Prostate gland (tissue), 2 donors: ENCODE data around the gene EPB41L4A. TPM values are rescaled to one million over a fixed set of nuclear protein-coding genes. Genes with fewer than 3 reads are reported as not detected.

ENCODE experiments used
- DNase-seq: peaks from one replicate; pipeline ENCODE4 v3.0.0-alpha.2; 2019; ENCODE audit warnings: low spot score
- H3K27ac ChIP-seq, 2 donors: fragments of 200-600 bp; sonication (generic); 2 replicates each; pipeline ENCODE4 v1.5.1; 2017 to 2019
- H3K27me3 ChIP-seq: fragments of 200-600 bp; sonication (generic); replicated peaks from 2 replicates; pipeline ENCODE4 v1.5.1; 2019; ENCODE audit not compliant: insufficient read depth
- H3K36me3 ChIP-seq, 2 donors: fragments of 200-600 bp; sonication (generic); 1 replicate in 1 of 2; 2 replicates in 1 of 2; pipeline versions ENCODE4 v1.5.1 to v1.8.1; 2017 to 2019
- H3K4me1 ChIP-seq: fragments of 200-600 bp; sonication (generic); replicated peaks from 2 replicates; pipeline ENCODE4 v1.5.1; 2019
- H3K4me3 ChIP-seq, 2 donors: fragments of 200-600 bp; sonication (generic); 2 replicates each; pipeline ENCODE4 v1.5.1; 2017 to 2019
- H3K9me3 ChIP-seq: fragments of 200-600 bp; sonication (generic); 2 replicates; pipeline ENCODE4 v1.5.1; 2017
- POLR2A ChIP-seq: fragments of 450-650 bp; IDR thresholded peaks from one replicate; pipeline ENCODE4 v1.6.1; 2016; ENCODE audit warnings: antibody characterized with exemption, mild to moderate bottlenecking
- POLR2AphosphoS5 ChIP-seq: sonication (generic); formaldehyde crosslinking; IDR thresholded peaks from one replicate; pipeline ENCODE4 v1.6.1; 2017; ENCODE audit warnings: antibody characterized with exemption
- WGBS: methylation state at CpG from one replicate; pipeline ENCODE4 v1.1.5; 2018; 5-methylcytosine and 5-hydroxymethylcytosine counted together
- intact Hi-C: fragments of 100-400 bp; cut with DNase I; formaldehyde crosslinking; loops from one replicate; pipeline ENCODE4 v1.14.2; 2022
- total RNA-seq, 2 donors: library from RNA; depleted of rRNA; stranded (reverse); fragments of >200 nt; gene quantifications; one replicate each; pipeline ENCODE4 v1.1.0, GENCODE V29; 2016
- TF ChIP-seq, protein P1 (sequence below), 4 experiments: fragments of 200-600 bp in 2 of 4; fragments of 450-650 bp in 2 of 4; sonication (generic) in 2 of 4; IDR thresholded peaks; 1 replicate in 3 of 4; 2 replicates in 1 of 4; pipeline ENCODE4 v1.5.1; 2016 to 2019; ENCODE audit warnings: antibody characterized with exemption in 4 of 4, mild to moderate bottlenecking in 2 of 4, moderate library complexity in 2 of 4

The EPB41L4A gene
- total RNA-seq, 2 donors from 2014 or later: 23.0 to 37.5 TPM

DNA sequence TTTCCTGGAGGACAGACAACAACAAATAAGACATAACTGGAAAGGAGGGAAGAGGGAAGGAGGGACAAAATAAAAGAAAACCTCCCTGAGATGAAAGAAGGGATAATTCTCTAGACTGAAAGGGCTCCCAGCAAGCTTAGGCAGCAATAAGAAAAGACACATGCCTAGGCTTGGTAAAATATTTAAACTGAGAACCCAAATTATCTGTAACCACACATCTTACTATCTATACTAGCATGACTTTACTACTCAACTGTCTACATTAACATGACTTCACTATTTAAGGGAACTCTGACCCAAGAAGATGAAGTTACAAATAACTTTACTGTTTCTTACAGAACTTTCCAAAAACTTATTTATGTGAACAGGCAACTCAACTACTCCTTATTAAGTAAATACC lies 95.9 kb downstream of the EPB41L4A start:
- TF ChIP-seq POLR2A (no peak), POLR2AphosphoS5 (no peak)
- TF ChIP-seq, protein P1, sequence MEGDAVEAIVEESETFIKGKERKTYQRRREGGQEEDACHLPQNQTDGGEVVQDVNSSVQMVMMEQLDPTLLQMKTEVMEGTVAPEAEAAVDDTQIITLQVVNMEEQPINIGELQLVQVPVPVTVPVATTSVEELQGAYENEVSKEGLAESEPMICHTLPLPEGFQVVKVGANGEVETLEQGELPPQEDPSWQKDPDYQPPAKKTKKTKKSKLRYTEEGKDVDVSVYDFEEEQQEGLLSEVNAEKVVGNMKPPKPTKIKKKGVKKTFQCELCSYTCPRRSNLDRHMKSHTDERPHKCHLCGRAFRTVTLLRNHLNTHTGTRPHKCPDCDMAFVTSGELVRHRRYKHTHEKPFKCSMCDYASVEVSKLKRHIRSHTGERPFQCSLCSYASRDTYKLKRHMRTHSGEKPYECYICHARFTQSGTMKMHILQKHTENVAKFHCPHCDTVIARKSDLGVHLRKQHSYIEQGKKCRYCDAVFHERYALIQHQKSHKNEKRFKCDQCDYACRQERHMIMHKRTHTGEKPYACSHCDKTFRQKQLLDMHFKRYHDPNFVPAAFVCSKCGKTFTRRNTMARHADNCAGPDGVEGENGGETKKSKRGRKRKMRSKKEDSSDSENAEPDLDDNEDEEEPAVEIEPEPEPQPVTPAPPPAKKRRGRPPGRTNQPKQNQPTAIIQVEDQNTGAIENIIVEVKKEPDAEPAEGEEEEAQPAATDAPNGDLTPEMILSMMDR (IDR thresholded peaks at IDR 0.05): no peak
- Histone ChIP-seq H3K4me3 (no peak overlapping the region), H3K27ac (no peak overlapping the region), H3K27me3 (no peaks in the 10 kb centered on the region), H3K4me1 (no peaks in the 10 kb centered on the region), H3K36me3 (no peaks in the 10 kb centered on the region), H3K9me3 (no peaks in the 10 kb centered on the region)
- intact Hi-C loops: no loop called here
- DNase-seq: no peak

DNA sequence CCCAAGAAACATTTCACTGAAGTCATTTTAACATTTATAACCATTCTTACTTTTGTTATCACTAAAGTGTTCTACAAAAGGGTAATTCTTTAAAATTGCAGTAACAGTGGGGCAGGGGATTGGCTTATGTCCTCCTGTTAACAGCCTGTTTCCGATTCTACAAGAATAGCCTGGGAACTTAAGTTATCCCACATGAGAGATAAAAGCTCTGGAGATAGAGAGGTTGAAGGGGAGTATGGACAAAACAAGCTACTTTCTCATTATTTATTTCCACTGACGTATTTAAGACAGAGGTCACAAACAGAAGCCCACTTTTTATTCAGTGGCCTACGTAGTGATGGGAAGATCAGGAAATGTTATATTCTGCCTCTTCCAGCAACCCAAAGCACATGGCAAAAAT lies 98.7 kb downstream of the EPB41L4A start:
- no peak overlapping the region for H3K27ac ChIP-seq
- intact Hi-C loops: no loop called here
- TF ChIP-seq, protein P1 (IDR thresholded peaks at IDR 0.05): no peak
- TF ChIP-seq POLR2AphosphoS5 (no peak), POLR2A (no peak)
- no peak overlapping the region for H3K4me3 ChIP-seq
- H3K4me1 ChIP-seq: no peaks in the 10 kb centered on the region
- WGBS: 93% methylated on average over 3 of the region's 3 CpGs
- H3K36me3 ChIP-seq: no peaks in the 10 kb centered on the region
- H3K27me3 ChIP-seq: no peaks in the 10 kb centered on the region
- DNase-seq: no peak
- H3K9me3 ChIP-seq: no peaks in the 10 kb centered on the region

DNA sequence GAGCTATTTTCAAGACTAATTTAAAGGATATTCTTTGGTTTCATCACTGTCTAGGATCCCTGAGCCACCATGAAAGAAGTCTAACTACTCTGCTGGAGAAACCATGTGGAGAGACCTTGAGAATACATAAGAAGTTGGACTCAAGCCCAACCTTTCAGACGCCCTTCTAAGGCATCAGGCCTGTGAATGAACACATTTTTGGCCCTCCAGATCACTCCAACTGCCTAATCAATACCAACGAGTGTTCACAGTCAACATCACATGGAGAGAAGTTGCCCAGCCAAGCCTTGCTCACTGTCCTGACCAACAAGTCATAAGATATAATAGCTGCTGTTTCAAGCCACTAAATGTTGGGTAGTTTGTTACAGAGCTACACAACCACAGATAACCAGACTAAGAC lies 100.7 kb downstream of the EPB41L4A start:
- Histone ChIP-seq H3K4me3 (no peak overlapping the region), H3K9me3 (no peaks in the 10 kb centered on the region), H3K27me3 (no peaks in the 10 kb centered on the region), H3K27ac (no peak overlapping the region), H3K36me3 (no peaks in the 10 kb centered on the region), H3K4me1 (no peaks in the 10 kb centered on the region)
- no peak for TF ChIP-seq POLR2A
- no peak for TF ChIP-seq POLR2AphosphoS5
- TF ChIP-seq, protein P1 (IDR thresholded peaks at IDR 0.05): no peak
- intact Hi-C loops: no loop called here
- DNase-seq: no peak
- 79% methylated on average over 2 of the region's 2 CpGs for WGBS

DNA sequence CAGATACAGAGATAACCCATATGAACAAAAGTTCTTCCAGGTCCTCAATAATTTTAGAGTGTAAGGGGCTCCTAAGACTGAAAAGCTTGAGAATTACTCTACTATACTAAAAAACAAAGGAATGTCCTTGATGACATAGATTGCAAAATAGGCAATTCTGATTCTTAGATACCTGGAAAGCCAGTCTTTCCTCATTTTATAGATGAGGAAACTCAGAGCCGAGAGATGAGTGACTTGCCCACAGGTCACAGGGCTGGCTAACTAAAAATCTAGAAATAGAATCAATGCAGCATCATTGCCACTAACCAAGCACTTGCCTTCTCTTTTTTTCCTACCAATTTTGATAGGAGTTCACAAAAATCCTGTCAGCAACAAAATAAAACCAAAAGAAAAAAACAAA lies 101.2 kb downstream of the EPB41L4A start:
- no peak for TF ChIP-seq POLR2A
- DNase-seq: no peak
- Histone ChIP-seq H3K27ac (no peak overlapping the region), H3K27me3 (no peaks in the 10 kb centered on the region), H3K4me1 (no peaks in the 10 kb centered on the region), H3K4me3 (no peak overlapping the region), H3K36me3 (no peaks in the 10 kb centered on the region), H3K9me3 (no peaks in the 10 kb centered on the region)
- intact Hi-C loops: no loop called here
- WGBS: 87% methylated on average over 1 of the region's 1 CpG

GRCh38 chr5:112316731-112317130 lies 102.3 kb downstream of the EPB41L4A start:
- intact Hi-C loops: no loop called here
- H3K36me3 ChIP-seq: no peaks in the 10 kb centered on the region
- no peak for TF ChIP-seq POLR2AphosphoS5
- no peak for TF ChIP-seq POLR2A
- TF ChIP-seq, protein P1 (IDR thresholded peaks at IDR 0.05): no peak
- H3K9me3 ChIP-seq: no peaks in the 10 kb centered on the region
- H3K27me3 ChIP-seq: no peaks in the 10 kb centered on the region
- H3K4me1 ChIP-seq: no peaks in the 10 kb centered on the region
- no peak for DNase-seq
- 64% methylated on average over 2 of the region's 2 CpGs for WGBS
- no peak overlapping the region for H3K4me3 ChIP-seq
- H3K27ac ChIP-seq: no peak overlapping the region
